ENCODE data around the gene PKNOX2.

Gene PKNOX2

DNA sequence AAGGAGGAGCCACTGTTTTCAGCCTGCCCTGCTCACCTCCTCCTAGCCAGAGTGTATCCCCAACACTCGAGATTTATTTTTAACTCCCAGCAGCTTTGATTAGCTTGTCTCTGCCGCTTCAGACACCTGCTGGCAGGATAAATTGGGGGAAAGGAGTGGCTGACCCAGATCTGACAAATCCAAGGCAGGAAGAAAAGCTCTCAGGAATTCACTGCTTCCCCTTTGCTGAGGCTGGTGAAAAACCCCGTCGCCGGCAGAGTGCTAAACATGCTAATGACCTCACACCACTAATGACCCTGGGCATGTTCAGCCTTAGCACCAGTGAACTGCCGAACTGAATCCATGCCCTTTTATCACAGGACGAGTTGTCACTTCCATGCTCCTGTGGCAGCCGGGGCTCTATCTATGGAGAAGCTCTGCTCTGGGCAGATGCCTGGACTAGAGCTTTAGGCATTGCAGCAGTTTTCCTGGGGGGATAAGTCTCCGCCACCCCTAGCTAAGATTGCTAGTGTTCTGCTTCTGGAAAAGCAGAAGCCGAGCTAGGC, 279.3 kb downstream of the PKNOX2 start:
- no peak overlapping the region for H3K27ac ChIP-seq
- no peak for TF ChIP-seq ZFX (IDR thresholded peaks at IDR 0.05)
- TF ChIP-seq, protein P1, sequence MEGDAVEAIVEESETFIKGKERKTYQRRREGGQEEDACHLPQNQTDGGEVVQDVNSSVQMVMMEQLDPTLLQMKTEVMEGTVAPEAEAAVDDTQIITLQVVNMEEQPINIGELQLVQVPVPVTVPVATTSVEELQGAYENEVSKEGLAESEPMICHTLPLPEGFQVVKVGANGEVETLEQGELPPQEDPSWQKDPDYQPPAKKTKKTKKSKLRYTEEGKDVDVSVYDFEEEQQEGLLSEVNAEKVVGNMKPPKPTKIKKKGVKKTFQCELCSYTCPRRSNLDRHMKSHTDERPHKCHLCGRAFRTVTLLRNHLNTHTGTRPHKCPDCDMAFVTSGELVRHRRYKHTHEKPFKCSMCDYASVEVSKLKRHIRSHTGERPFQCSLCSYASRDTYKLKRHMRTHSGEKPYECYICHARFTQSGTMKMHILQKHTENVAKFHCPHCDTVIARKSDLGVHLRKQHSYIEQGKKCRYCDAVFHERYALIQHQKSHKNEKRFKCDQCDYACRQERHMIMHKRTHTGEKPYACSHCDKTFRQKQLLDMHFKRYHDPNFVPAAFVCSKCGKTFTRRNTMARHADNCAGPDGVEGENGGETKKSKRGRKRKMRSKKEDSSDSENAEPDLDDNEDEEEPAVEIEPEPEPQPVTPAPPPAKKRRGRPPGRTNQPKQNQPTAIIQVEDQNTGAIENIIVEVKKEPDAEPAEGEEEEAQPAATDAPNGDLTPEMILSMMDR (conservative IDR thresholded peaks at IDR 0.05): no peak

DNA sequence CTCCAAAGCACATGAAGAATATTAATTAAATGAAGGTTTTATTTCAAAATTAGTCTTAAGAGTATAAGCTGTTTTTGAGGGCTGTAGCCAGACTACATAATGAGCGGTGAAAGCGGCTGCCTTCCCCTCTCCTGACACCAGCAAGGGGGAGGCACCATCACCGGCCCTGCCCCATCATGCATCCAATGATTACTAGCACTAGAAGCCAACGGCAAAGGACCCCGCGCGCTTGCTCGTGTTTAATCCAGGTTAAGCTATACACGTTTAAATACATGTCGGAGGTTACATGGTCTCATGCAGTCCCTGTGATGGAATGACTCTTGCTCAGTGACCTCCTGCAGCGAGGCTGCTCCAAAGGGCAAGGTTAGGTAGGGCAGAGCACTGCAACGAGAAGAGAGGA, 281.2 kb downstream of the PKNOX2 start:
- no peak for TF ChIP-seq ZFX (IDR thresholded peaks at IDR 0.05)
- TF ChIP-seq, protein P1 (conservative IDR thresholded peaks at IDR 0.05): no peak
- no peak overlapping the region for H3K27ac ChIP-seq

DNA sequence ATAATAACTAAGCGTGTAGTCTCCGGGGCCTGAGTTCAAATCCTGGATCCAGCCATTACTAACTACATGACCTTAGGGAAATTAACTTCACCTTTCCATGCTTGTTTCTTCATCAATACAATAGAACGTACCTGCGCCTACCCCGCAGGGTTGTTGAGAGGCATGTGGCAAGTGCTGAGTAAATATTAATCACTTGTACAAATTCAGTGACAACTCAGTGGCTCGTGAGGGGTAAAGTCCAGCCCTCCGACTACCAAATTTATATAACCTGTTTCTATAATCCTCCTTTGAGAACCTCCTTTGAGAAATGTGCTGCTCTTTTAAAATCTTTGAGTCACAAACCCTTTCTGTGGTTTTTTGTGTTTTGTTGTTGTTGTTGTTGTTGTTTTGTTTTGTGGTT, 281.7 kb downstream of the PKNOX2 start:
- TF ChIP-seq, protein P1 (conservative IDR thresholded peaks at IDR 0.05): no peak
- TF ChIP-seq ZFX (IDR thresholded peaks at IDR 0.05): no peak
- no peak overlapping the region for H3K27ac ChIP-seq

DNA sequence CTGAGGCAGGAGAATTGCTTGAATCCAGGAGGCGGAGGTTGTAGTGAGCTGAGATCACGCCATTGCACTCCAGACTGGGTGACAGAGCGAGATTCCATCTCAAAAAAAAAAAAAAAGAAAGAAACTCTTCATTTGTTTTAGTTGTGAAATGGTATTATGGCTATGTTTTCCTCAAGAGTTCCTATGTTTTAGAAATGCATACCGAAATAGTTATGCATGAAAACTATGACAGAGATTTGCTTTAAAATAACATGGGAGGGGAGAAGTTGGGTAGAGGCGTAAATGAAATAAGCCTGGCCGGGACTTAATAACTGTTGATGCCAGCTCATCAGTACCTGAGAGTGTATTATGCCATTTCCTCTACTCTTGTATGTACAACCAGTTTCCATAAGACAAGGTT, 283.2 kb downstream of the PKNOX2 start:
- no peak overlapping the region for H3K27ac ChIP-seq
- TF ChIP-seq ZFX (IDR thresholded peaks at IDR 0.05): no peak
- TF ChIP-seq, protein P1 (conservative IDR thresholded peaks at IDR 0.05): no peak

DNA sequence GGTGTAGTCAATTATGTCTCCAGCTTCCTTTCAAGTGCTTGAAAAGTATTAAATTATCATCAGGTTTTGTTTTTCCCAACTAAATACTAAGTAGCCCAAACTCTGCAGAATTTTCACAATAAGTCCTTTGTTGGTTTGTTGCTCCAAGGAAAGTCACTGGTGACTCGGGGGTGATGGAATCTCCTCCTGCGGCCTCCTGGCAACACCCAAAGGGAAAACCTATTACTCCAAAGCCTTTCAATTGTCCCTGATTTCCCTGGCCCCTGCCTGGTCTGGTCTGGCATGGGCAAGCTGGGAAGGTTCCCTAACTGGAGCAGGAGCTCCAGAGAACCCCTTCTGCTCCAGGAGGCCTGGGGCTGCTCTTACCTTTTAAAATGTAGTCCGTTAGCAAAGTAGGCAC, 283.6 kb downstream of the PKNOX2 start:
- no peak for TF ChIP-seq ZFX (IDR thresholded peaks at IDR 0.05)
- TF ChIP-seq, protein P1 (conservative IDR thresholded peaks at IDR 0.05): no peak

DNA sequence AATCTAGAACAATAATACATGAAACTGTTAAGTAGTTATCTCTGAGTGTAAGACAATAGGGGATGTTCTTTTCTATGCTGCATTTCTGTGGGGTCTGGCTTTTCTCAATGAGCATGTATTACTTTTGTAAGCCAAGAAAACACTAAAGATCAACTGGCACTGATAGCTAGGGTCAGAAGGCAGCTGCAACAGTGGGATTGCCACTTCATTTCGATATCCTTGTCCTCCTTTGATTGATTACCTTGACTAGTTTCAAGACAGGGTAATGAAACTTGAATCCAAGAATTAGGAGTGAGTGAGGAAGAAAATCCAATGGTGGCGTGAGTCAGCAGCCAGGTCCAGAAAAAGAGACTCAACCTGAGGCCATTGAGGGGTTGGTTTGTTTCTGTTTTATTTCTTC, 285.0 kb downstream of the PKNOX2 start:
- TF ChIP-seq, protein P1 (conservative IDR thresholded peaks at IDR 0.05): no peak
- TF ChIP-seq ZFX (IDR thresholded peaks at IDR 0.05): no peak
- no peak overlapping the region for H3K27ac ChIP-seq

More for the DNA sequence above, 283.6 kb downstream of the PKNOX2 start:
- no peak overlapping the region for H3K27ac ChIP-seq

DNA sequence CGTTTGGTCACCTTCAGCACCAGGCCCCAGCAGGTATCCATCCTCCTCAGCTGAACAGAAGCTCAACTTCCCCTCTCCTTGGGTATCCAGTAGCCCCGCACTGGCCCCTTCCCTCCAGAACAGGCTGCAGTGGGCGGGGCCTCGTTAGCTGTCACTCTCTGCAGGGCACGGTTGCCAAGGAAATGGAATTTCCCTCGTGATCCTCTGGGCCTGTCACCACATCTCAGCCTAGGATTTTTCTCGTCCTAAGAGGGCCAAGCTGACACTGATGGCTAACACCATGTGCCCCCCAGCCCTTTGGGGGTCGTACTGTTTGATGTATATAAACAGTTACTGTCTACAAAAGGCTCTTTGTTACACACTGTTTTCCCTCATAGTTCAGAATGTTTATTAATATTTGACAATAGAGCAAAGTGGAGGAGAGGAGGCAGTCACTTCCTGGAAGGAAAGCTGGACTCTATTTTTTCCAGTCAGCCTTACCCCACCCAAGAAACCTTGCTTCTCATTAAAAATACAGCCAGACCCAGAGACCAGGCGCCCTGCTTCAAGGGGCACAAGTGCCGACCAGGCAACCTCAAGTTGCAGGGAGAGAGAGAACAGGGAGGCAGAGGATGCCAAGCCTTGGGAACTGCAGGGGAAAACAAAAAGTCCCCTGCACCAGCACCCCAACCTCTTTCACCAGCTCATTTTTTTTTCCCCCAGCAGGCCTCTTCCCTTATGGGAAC, 287.0 kb downstream of the PKNOX2 start:
- H3K27ac ChIP-seq: no peak overlapping the region
- TF ChIP-seq ZFX (IDR thresholded peaks at IDR 0.05): no peak
- TF ChIP-seq, protein P1 (conservative IDR thresholded peaks at IDR 0.05): no peak

All from C4-2B (cell line).